Measurements from ENCODE around the gene NRDC.

DNA sequence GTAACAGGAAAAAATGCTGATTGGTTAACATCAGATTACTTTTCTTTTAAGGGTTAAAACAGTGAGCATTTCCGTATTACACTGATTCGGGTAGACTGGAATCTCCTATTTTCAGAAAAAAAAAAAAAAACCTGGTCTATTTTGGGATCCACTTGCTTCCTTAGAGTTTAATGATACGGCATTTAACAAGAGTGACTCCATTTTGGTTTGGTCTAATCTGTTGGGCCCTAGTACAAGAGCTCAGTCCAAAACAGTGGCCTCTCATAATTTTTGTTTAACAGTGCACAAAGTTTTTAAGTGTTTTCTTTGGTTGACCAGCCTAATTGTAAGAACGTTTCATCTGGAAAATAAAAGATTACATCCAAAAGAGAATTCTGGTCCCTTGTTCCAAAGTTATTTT is 120.2 kb downstream of the NRDC start:
- TF ChIP-seq, protein P1, sequence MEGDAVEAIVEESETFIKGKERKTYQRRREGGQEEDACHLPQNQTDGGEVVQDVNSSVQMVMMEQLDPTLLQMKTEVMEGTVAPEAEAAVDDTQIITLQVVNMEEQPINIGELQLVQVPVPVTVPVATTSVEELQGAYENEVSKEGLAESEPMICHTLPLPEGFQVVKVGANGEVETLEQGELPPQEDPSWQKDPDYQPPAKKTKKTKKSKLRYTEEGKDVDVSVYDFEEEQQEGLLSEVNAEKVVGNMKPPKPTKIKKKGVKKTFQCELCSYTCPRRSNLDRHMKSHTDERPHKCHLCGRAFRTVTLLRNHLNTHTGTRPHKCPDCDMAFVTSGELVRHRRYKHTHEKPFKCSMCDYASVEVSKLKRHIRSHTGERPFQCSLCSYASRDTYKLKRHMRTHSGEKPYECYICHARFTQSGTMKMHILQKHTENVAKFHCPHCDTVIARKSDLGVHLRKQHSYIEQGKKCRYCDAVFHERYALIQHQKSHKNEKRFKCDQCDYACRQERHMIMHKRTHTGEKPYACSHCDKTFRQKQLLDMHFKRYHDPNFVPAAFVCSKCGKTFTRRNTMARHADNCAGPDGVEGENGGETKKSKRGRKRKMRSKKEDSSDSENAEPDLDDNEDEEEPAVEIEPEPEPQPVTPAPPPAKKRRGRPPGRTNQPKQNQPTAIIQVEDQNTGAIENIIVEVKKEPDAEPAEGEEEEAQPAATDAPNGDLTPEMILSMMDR (conservative IDR thresholded peaks at IDR 0.05; ENCODE audit: low read length) = no peak
- no peak for TF ChIP-seq EZH2phosphoT487 (IDR thresholded peaks at IDR 0.05; ENCODE audit: borderline replicate concordance)
